Breast epithelium (tissue), 4 donors: ENCODE data around the gene ISX. TPM values are rescaled to one million over a fixed set of nuclear protein-coding genes. Genes with fewer than 3 reads are reported as not detected.

Experiments used
- DNase-seq, 2 donors: peaks; one replicate each; pipeline ENCODE4 v3.0.0-alpha.2; 2019; ENCODE audit warnings: low spot score in 2 of 2
- H3K27ac ChIP-seq, 2 donors: fragments of 200-600 bp; sonication (generic) in 1 of 2; one replicate each; pipeline ENCODE4 v1.5.1; 2016 to 2019; ENCODE audit warnings: mild to moderate bottlenecking in 1 of 2
- H3K27me3 ChIP-seq, 2 donors: fragments of 200-600 bp; sonication (generic) in 1 of 2; one replicate each; pipeline versions ENCODE4 v1.5.1 to v1.6.0; 2017 to 2019; ENCODE audit warnings: control low read depth in 1 of 2, mild to moderate bottlenecking in 1 of 2
- H3K36me3 ChIP-seq: fragments of 200-600 bp; one replicate; pipeline ENCODE4 v1.5.1; 2019
- H3K4me1 ChIP-seq, 2 donors: fragments of 200-600 bp; sonication (generic); one replicate each; pipeline ENCODE4 v1.5.1; 2016 to 2019; ENCODE audit warnings: control low read depth in 1 of 2
- H3K4me3 ChIP-seq, 3 donors: fragments of 200-600 bp; sonication (generic); 1 replicate in 2 of 3; 2 replicates in 1 of 3; pipeline ENCODE4 v1.5.1; 2016 to 2019; ENCODE audit warnings: mild to moderate bottlenecking in 3 of 3, moderate library complexity in 2 of 3
- H3K9me3 ChIP-seq, 2 donors: fragments of 200-600 bp; sonication (generic) in 1 of 2; one replicate each; pipeline ENCODE4 v1.5.1; 2016 to 2019; ENCODE audit warnings: control low read depth in 1 of 2
- POLR2A ChIP-seq: fragments of 450-650 bp; IDR thresholded peaks from one replicate; pipeline ENCODE4 v1.6.1; 2016; ENCODE audit warnings: antibody characterized with exemption, mild to moderate bottlenecking, moderate library complexity
- POLR2AphosphoS5 ChIP-seq, 3 donors: sonication (generic); formaldehyde crosslinking; IDR thresholded peaks; one replicate each; pipeline ENCODE4 v1.6.1; 2017; ENCODE audit warnings: antibody characterized with exemption in 3 of 3
- intact Hi-C: fragments of 100-400 bp; cut with DNase I; formaldehyde crosslinking; loops from one replicate; pipeline ENCODE4 v1.15.1; 2023; ENCODE audit warnings: low total_unique reads
- total RNA-seq, 3 donors: library from RNA; depleted of rRNA; stranded (reverse); fragments of >200 nt; gene quantifications; one replicate each; pipeline ENCODE4 v1.1.0, GENCODE V29; 2016
- TF ChIP-seq, protein P1 (sequence below), 3 donors: fragments of 450-650 bp; IDR thresholded peaks; one replicate each; pipeline ENCODE4 v1.5.1; 2016 to 2017; ENCODE audit warnings: antibody characterized with exemption in 3 of 3, mild to moderate bottlenecking in 3 of 3, moderate library complexity in 3 of 3

ISX gene
- total RNA-seq, 3 donors from 2014 or later = under 0.01 TPM; not detected in 2

GRCh38 chr22:35133702-35134380 lies 67.9 kb downstream of the ISX start:
- no peak for DNase-seq
- H3K36me3 ChIP-seq = no peaks in the 10 kb centered on the region
- intact Hi-C loops = no loop called here
- no peak overlapping the region for H3K4me3 ChIP-seq
- H3K27ac ChIP-seq = no peak overlapping the region
- peaks cover 0 to 25% of the 10 kb centered on the region in 2 donors for H3K27me3 ChIP-seq
- H3K4me1 ChIP-seq = no peaks in the 10 kb centered on the region
- TF ChIP-seq POLR2AphosphoS5 (IDR thresholded peaks at IDR 0.05) (no peak), POLR2A (no peak)
- TF ChIP-seq, protein P1, sequence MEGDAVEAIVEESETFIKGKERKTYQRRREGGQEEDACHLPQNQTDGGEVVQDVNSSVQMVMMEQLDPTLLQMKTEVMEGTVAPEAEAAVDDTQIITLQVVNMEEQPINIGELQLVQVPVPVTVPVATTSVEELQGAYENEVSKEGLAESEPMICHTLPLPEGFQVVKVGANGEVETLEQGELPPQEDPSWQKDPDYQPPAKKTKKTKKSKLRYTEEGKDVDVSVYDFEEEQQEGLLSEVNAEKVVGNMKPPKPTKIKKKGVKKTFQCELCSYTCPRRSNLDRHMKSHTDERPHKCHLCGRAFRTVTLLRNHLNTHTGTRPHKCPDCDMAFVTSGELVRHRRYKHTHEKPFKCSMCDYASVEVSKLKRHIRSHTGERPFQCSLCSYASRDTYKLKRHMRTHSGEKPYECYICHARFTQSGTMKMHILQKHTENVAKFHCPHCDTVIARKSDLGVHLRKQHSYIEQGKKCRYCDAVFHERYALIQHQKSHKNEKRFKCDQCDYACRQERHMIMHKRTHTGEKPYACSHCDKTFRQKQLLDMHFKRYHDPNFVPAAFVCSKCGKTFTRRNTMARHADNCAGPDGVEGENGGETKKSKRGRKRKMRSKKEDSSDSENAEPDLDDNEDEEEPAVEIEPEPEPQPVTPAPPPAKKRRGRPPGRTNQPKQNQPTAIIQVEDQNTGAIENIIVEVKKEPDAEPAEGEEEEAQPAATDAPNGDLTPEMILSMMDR (IDR thresholded peaks at IDR 0.05) = no peak
- no peaks in the 10 kb centered on the region for H3K9me3 ChIP-seq

DNA sequence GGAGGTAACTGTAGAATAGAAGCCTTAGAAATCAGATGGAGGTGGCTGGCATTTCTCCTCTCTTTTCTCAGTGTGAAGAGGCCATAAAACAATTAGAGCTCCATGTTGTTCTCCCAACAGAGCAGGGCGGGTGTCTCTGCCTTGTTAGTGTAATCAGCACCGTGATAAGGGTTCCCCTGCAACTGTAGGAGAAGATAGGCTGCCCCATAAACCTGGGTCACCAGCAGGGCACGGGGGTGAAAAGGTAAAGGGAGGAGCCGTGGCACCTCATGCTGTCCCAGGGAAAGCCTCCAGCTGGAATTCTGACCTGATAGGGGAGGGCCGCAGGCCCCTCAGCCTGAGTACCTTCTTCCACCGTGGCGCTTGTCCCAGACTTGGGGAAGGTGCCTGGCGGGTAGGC lies 68.7 kb downstream of the ISX start:
- DNase-seq = no peak
- H3K9me3 ChIP-seq = no peaks in the 10 kb centered on the region
- H3K4me1 ChIP-seq = no peaks in the 10 kb centered on the region
- H3K4me3 ChIP-seq = no peak overlapping the region
- no peak overlapping the region for H3K27ac ChIP-seq
- no peaks in the 10 kb centered on the region for H3K36me3 ChIP-seq
- intact Hi-C loops = no loop called here
- H3K27me3 ChIP-seq = peaks cover 0 to 18% of the 10 kb centered on the region in 2 donors
- TF ChIP-seq, protein P1 (IDR thresholded peaks at IDR 0.05) = no peak
- no peak for TF ChIP-seq POLR2AphosphoS5 (IDR thresholded peaks at IDR 0.05)
- TF ChIP-seq POLR2A = no peak

GRCh38 chr22:35135165-35135564 lies 69.2 kb downstream of the ISX start:
- no peak for DNase-seq
- intact Hi-C loops = no loop called here
- H3K36me3 ChIP-seq = no peaks in the 10 kb centered on the region
- no peaks in the 10 kb centered on the region for H3K9me3 ChIP-seq
- no peak overlapping the region for H3K27ac ChIP-seq
- no peak overlapping the region for H3K4me3 ChIP-seq
- peaks cover 0 to 14% of the 10 kb centered on the region in 2 donors for H3K27me3 ChIP-seq
- H3K4me1 ChIP-seq = no peaks in the 10 kb centered on the region
- TF ChIP-seq POLR2AphosphoS5 (IDR thresholded peaks at IDR 0.05) (no peak), POLR2A (no peak)
- TF ChIP-seq, protein P1 (IDR thresholded peaks at IDR 0.05) = no peak

Other genes with a start within 250 kb of the ISX start
- gene HMGXB4, start 191.3 kb downstream of the ISX start, total RNA-seq = 10 to 100 TPM; 12.8 to 28.5 (median 26.2) TPM
- gene TOM1, start 233.7 kb downstream of the ISX start, total RNA-seq = 100 to 1,000 TPM in 2 of 3 donors, 10 to 100 TPM in 1; 85.6 to 106 (median 105) TPM